Measurements from ENCODE around the gene KRTAP1-5. TPM values are rescaled to one million over a fixed set of nuclear protein-coding genes. Genes with fewer than 3 reads are reported as not detected.
"Not testable (repeated sequence)": the region's sequence is repeated elsewhere in the genome, so short reads cannot be mapped to it uniquely, and the experiment has no call there.

The KRTAP1-5 gene
- total RNA-seq, 1 experiment from 2014 or later, result not detected

- CTCF ChIA-PET, result no interaction called here
- intact Hi-C loops (cut with micrococcal nuclease; ENCODE audit: unreplicated experiment), result loop anchor here (10.0 kb wide), 1 partner anchor 479 kb away; no protein-coding TSS in a partner anchor
- POLR2A ChIA-PET (ENCODE audit: unreplicated experiment), result no interaction called here
Observed at GRCh38 chr17:41065829-41066624, 39.0 kb upstream of the KRTAP1-5 start, which contains the start of gene KRTAP2-4. KRTAP2-4 (minus strand) TSS chr17:41065879; CDS start chr17:41065845, 34 bp downstream.

GRCh38 chr17:41065016-41065689, 38.1 kb upstream of the KRTAP1-5 start:
- POLR2A ChIA-PET (ENCODE audit: unreplicated experiment), result interaction anchor here (0.6 kb wide), 1 partner anchor 500 kb away, joined by 3 read pairs; no protein-coding TSS in a partner anchor
- H3K9me3 ChIP-seq (ENCODE audit: insufficient read depth, low read depth); H3K4me2 ChIP-seq; H3K27me3 ChIP-seq (ENCODE audit: insufficient read depth, low read depth); H3K27ac ChIP-seq; BruUV-seq (replicated peaks); H3K9me2 ChIP-seq (ENCODE audit: insufficient read depth); CTCF ChIA-PET; H2AFZ ChIP-seq; H3K4me3 ChIP-seq; H4K20me1 ChIP-seq (ENCODE audit: insufficient read depth); H3K36me3 ChIP-seq (ENCODE audit: low read depth); H3K79me2 ChIP-seq (ENCODE audit: low read depth): not testable (repeated sequence)
- intact Hi-C loops (cut with micrococcal nuclease; ENCODE audit: unreplicated experiment), result loop anchor here (10.0 kb wide), 1 partner anchor 480 kb away; no protein-coding TSS in a partner anchor
- H3F3A ChIP-seq (ENCODE audit: insufficient read depth, low read depth), result peaks cover 13% of the 10 kb centered on the region
- peak in 1 of 2 experiments; percentile 34 for DNase-seq
- H3K4me1 ChIP-seq (replicated peaks; ENCODE audit: insufficient read depth), result peaks cover 40% of the 10 kb centered on the region

More at GRCh38 chr17:41065829-41066624, 39.0 kb upstream of the KRTAP1-5 start, which contains the start of gene KRTAP2-4:
- peak in 1 of 2 experiments; percentile 63 for DNase-seq
- H3K27ac ChIP-seq, result peak within 1 kb of the TSS; percentile 42
- no peaks in the 10 kb centered on the region for H3K79me2 ChIP-seq (ENCODE audit: low read depth)
- H3K36me3 ChIP-seq (ENCODE audit: low read depth), result no peaks in the 10 kb centered on the region
- H3K9me2 ChIP-seq (ENCODE audit: insufficient read depth), result no peaks in the 10 kb centered on the region
- H4K20me1 ChIP-seq (ENCODE audit: insufficient read depth), result no peaks in the 10 kb centered on the region
- peaks cover 32% of the 10 kb centered on the region for H3K4me1 ChIP-seq (replicated peaks; ENCODE audit: insufficient read depth)
- TF ChIP-seq CTCF (conservative IDR thresholded peaks at IDR 0.05) (no peak), EZH2 (IDR thresholded peaks at IDR 0.05; ENCODE audit: low read depth) (no peak)
- peaks cover 5% of the 10 kb centered on the region for H3F3A ChIP-seq (ENCODE audit: insufficient read depth, low read depth)
- H3K27me3 ChIP-seq (ENCODE audit: insufficient read depth, low read depth), result no peaks in the 10 kb centered on the region
- no TSS peak for BruUV-seq (replicated peaks)
- H2AFZ ChIP-seq, result no peak within 1 kb of the TSS
- no peak within 1 kb of the TSS for H3K4me3 ChIP-seq
- peak within 1 kb of the TSS; percentile 4; the same call in 1 of the 2 replicates for H3K4me2 ChIP-seq
- no peaks in the 10 kb centered on the region for H3K9me3 ChIP-seq (ENCODE audit: insufficient read depth, low read depth)

- CTCF ChIA-PET, result interaction anchor here (0.7 kb wide), 1 partner anchor 43 kb away, joined by 3 read pairs; no protein-coding TSS in a partner anchor
- Histone ChIP-seq H3K27ac (no peak overlapping the region), H3K79me2 (ENCODE audit: low read depth) (no peaks in the 10 kb centered on the region), H3K27me3 (ENCODE audit: insufficient read depth, low read depth) (no peaks in the 10 kb centered on the region), H3K4me2 (no peak overlapping the region), H3F3A (ENCODE audit: insufficient read depth, low read depth) (peaks cover 19% of the 10 kb centered on the region), H3K9me3 (ENCODE audit: insufficient read depth, low read depth) (no peaks in the 10 kb centered on the region), H4K20me1 (ENCODE audit: insufficient read depth) (no peaks in the 10 kb centered on the region), H3K9me2 (ENCODE audit: insufficient read depth) (no peaks in the 10 kb centered on the region), H3K36me3 (ENCODE audit: low read depth) (no peaks in the 10 kb centered on the region), H3K4me1 (replicated peaks; ENCODE audit: insufficient read depth) (peaks cover 46% of the 10 kb centered on the region), H2AFZ (no peak overlapping the region), H3K4me3 (no peak overlapping the region)
- intact Hi-C loops (cut with micrococcal nuclease; ENCODE audit: unreplicated experiment), result loop anchor here (5.0 to 10.0 kb wide), 2 partner anchors 258 to 480 kb away; no protein-coding TSS in a partner anchor
- TF ChIP-seq CTCF (conservative IDR thresholded peaks at IDR 0.05) (no peak), EZH2 (IDR thresholded peaks at IDR 0.05; ENCODE audit: low read depth) (no peak)
- DNase-seq, result no peak
- POLR2A ChIA-PET (ENCODE audit: unreplicated experiment), result no interaction called here
- BruUV-seq (replicated peaks), result no TSS peak
Observed at GRCh38 chr17:41064301-41064700, 37.3 kb upstream of the KRTAP1-5 start.

Data from PC-9 (cell line).